GM06990 (cell line): ENCODE data around the gene FGR.

Experiments
- DNase-seq: peaks from one replicate; pipeline ENCODE4 v3.0.0-alpha.2; 2011; ENCODE audit not compliant: insufficient read length; ENCODE audit errors: extremely low read depth
- H3K27me3 ChIP-seq: replicated peaks from 2 replicates; pipeline ENCODE4 v1.6.0; 2011; ENCODE audit warnings: low read length; ENCODE audit not compliant: control insufficient read depth, insufficient read depth
- H3K36me3 ChIP-seq: 2 replicates; pipeline ENCODE4 v1.5.1; 2011; ENCODE audit warnings: low read length; ENCODE audit not compliant: control insufficient read depth, insufficient read depth
- H3K4me3 ChIP-seq: replicated peaks from 2 replicates; pipeline ENCODE4 v1.5.1; 2011; ENCODE audit warnings: low read depth, mild to moderate bottlenecking, control low read depth, low read length
- TF ChIP-seq, protein P1 (sequence below): IDR thresholded peaks from 2 replicates; pipeline ENCODE4 v1.5.1; 2011; ENCODE audit warnings: low read length, control low read depth, mild to moderate bottlenecking, inconsistent platforms; ENCODE audit not compliant: insufficient read depth, poor library complexity, severe bottlenecking

Gene FGR

GRCh38 chr1:27571439-27572018 lies 63.5 kb downstream of the FGR start:
- TF ChIP-seq, protein P1, sequence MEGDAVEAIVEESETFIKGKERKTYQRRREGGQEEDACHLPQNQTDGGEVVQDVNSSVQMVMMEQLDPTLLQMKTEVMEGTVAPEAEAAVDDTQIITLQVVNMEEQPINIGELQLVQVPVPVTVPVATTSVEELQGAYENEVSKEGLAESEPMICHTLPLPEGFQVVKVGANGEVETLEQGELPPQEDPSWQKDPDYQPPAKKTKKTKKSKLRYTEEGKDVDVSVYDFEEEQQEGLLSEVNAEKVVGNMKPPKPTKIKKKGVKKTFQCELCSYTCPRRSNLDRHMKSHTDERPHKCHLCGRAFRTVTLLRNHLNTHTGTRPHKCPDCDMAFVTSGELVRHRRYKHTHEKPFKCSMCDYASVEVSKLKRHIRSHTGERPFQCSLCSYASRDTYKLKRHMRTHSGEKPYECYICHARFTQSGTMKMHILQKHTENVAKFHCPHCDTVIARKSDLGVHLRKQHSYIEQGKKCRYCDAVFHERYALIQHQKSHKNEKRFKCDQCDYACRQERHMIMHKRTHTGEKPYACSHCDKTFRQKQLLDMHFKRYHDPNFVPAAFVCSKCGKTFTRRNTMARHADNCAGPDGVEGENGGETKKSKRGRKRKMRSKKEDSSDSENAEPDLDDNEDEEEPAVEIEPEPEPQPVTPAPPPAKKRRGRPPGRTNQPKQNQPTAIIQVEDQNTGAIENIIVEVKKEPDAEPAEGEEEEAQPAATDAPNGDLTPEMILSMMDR = no peak
- Histone ChIP-seq H3K36me3 (no peaks in the 10 kb centered on the region), H3K4me3 (no peak overlapping the region), H3K27me3 (no peaks in the 10 kb centered on the region)
- no peak for DNase-seq

DNA sequence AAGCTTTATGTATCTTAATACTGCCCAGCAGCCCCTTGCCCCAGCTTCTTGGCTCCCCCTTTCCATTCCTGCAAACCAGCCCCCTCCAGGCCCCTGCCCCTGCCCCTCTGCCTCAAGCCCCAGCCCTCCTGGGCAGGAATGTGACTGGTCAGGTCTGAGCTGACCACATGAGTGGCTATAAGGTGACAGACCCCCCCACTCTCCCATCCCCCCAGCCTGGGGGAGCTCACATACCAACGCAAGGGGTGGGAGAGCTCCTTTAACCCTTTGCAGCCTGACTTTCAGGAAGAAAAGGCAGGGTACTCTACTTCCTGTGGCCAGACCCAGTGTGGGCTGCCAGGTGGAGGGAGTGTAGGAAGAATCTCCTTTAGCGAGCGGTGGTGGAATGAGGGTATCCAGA lies 64.2 kb downstream of the FGR start:
- TF ChIP-seq, protein P1 = no peak
- no peak overlapping the region for H3K4me3 ChIP-seq
- H3K27me3 ChIP-seq = no peaks in the 10 kb centered on the region
- H3K36me3 ChIP-seq = no peaks in the 10 kb centered on the region
- DNase-seq = no peak

DNA sequence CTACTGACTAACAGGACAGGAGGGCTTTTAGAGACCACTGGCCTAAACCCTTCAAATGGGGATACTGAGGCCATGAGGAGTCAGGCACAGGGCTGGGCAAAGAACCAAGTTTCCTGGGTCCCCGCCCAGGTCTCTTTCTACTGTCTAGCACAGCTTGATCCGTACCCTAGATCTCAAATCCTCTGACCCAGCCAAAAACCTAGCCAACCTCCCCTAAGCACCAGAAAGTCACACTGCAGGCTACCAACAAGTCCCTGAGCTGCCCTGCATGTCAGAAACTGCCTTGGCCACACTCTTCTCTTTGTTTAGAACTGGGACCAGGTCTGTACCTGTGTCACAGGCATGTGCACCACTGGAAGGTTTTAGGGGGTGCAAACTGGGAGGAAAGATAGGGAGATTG lies 64.6 kb downstream of the FGR start:
- no peaks in the 10 kb centered on the region for H3K27me3 ChIP-seq
- no peak overlapping the region for H3K4me3 ChIP-seq
- no peaks in the 10 kb centered on the region for H3K36me3 ChIP-seq
- DNase-seq = no peak
- TF ChIP-seq, protein P1 = no peak

- H3K27me3 ChIP-seq = no peaks in the 10 kb centered on the region
- H3K4me3 ChIP-seq = no peak overlapping the region
- no peaks in the 10 kb centered on the region for H3K36me3 ChIP-seq
- no peak for DNase-seq
- TF ChIP-seq, protein P1 = no peak
Observed at GRCh38 chr1:27569506-27570291, 65.3 kb downstream of the FGR start.

GRCh38 chr1:27569088-27569460 lies 65.9 kb downstream of the FGR start:
- Histone ChIP-seq H3K36me3 (no peaks in the 10 kb centered on the region), H3K4me3 (peak overlapping the region; percentile 54), H3K27me3 (no peaks in the 10 kb centered on the region)
- no peak for DNase-seq
- TF ChIP-seq, protein P1 = no peak
